Mesothelial cell of epicardium (in vitro differentiated cells): Measurements from ENCODE around the gene TBK1. TPM values are rescaled to one million over a fixed set of nuclear protein-coding genes. Genes with fewer than 3 reads are reported as not detected.

Experiments
- DNase-seq, 2 experiments: peaks; one replicate each; pipeline ENCODE4 v3.0.0; 2021; ENCODE audit warnings: low spot score in 2 of 2; ENCODE audit not compliant: unreplicated experiment in 2 of 2
- H3K27ac Mint-ChIP-seq: 2 replicates; pipeline ENCODE4 v1.8.0; 2021; ENCODE audit warnings: mixed read lengths
- H3K27me3 Mint-ChIP-seq: 2 replicates; pipeline ENCODE4 v1.8.0; 2021; ENCODE audit warnings: low read depth, mixed read lengths
- H3K36me3 Mint-ChIP-seq: 2 replicates; pipeline ENCODE4 v1.8.0; 2021; ENCODE audit warnings: mixed read lengths
- H3K4me1 Mint-ChIP-seq: 2 replicates; pipeline ENCODE4 v1.8.0; 2021; ENCODE audit warnings: mixed read lengths
- H3K4me3 Mint-ChIP-seq: 2 replicates; pipeline ENCODE4 v1.8.0; 2021; ENCODE audit warnings: mild to moderate bottlenecking, moderate library complexity, mixed read lengths
- H3K9me3 Mint-ChIP-seq: 2 replicates; pipeline ENCODE4 v1.8.0; 2021; ENCODE audit warnings: mixed read lengths
- CTCF ChIP-seq: fragments of 200-600 bp; sonication (generic); IDR thresholded peaks from one replicate; pipeline ENCODE4 v1.5.0; 2021; ENCODE audit warnings: antibody characterized with exemption; ENCODE audit not compliant: unreplicated experiment
- total RNA-seq: library from RNA; stranded (reverse); gene quantifications from 3 replicates; pipeline ENCODE4 v1.2.1, GENCODE V29; 2021

Gene TBK1
- total RNA-seq, 1 donor from 2014 or later, result 25.5 TPM

- no peak for TF ChIP-seq CTCF
- Mint-ChIP-seq H3K36me3 (no peaks in the 10 kb centered on the region), H3K4me3 (no peak overlapping the region), H3K4me1 (peaks cover 11% of the 10 kb centered on the region), H3K9me3 (no peaks in the 10 kb centered on the region), H3K27ac (no peak overlapping the region), H3K27me3 (no peaks in the 10 kb centered on the region)
- no peak for DNase-seq
These were observed 73.7 kb downstream of the TBK1 start for GRCh38 chr12:64525461-64526160.

GRCh38 chr12:64526859-64527258 lies 74.9 kb downstream of the TBK1 start:
- Mint-ChIP-seq H3K27me3 (no peaks in the 10 kb centered on the region), H3K9me3 (no peaks in the 10 kb centered on the region), H3K27ac (no peak overlapping the region), H3K4me1 (peaks cover 11% of the 10 kb centered on the region), H3K36me3 (no peaks in the 10 kb centered on the region), H3K4me3 (no peak overlapping the region)
- no peak for TF ChIP-seq CTCF
- no peak for DNase-seq

DNA sequence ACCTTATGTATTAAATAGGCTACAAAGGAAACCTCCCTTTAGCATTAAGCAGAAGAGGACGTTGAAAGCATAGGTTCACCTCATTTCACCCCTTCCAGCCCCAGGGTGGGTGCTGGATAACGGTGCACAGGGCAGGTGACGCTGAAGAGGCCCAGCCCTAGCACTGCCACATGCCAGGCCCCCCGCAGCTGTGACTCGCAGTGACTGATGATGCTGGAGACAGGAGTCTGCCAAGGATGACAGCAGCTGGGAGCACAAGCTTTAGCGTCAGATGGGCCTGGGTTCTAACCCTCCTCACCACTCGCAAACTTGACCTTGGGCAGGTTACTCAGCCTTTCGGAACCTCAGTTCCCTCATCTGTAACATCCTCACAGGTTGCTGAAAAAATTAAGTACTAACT lies 76.7 kb downstream of the TBK1 start:
- no peak for DNase-seq
- Mint-ChIP-seq H3K27ac (no peak overlapping the region), H3K36me3 (no peaks in the 10 kb centered on the region), H3K4me3 (no peak overlapping the region), H3K9me3 (no peaks in the 10 kb centered on the region), H3K4me1 (peaks cover 8% of the 10 kb centered on the region), H3K27me3 (no peaks in the 10 kb centered on the region)
- no peak for TF ChIP-seq CTCF

- Mint-ChIP-seq H3K27ac (no peak overlapping the region), H3K9me3 (no peaks in the 10 kb centered on the region), H3K4me3 (no peak overlapping the region), H3K4me1 (peaks cover 8% of the 10 kb centered on the region), H3K36me3 (no peaks in the 10 kb centered on the region), H3K27me3 (no peaks in the 10 kb centered on the region)
- DNase-seq, result no peak
- no peak for TF ChIP-seq CTCF
These were observed 78.6 kb downstream of the TBK1 start for GRCh38 chr12:64530566-64530965.

- peaks cover under 1% of the 10 kb centered on the region for H3K27me3 Mint-ChIP-seq
- H3K36me3 Mint-ChIP-seq, result no peaks in the 10 kb centered on the region
- TF ChIP-seq CTCF, result no peak
- no peak overlapping the region for H3K27ac Mint-ChIP-seq
- H3K4me1 Mint-ChIP-seq, result peaks cover 8% of the 10 kb centered on the region
- H3K4me3 Mint-ChIP-seq, result no peak overlapping the region
- H3K9me3 Mint-ChIP-seq, result no peaks in the 10 kb centered on the region
- DNase-seq, result no peak
These were observed 79.9 kb downstream of the TBK1 start for GRCh38 chr12:64531665-64532334.
